Measurements from ENCODE around the gene COL18A1. TPM values are rescaled to one million over a fixed set of nuclear protein-coding genes. Genes with fewer than 3 reads are reported as not detected.

COL18A1 gene
- total and polyA plus RNA-seq, 4 donors, result 44.9 to 308 (median 232) TPM

GRCh38 chr21:45452696-45453307 lies 47.8 kb downstream of the COL18A1 start:
- Histone ChIP-seq H3K36me3 (ENCODE audit: control insufficient read depth in 4 of 4, insufficient read depth in 3 of 4, low read depth in 1 of 4, low read length in 3 of 4) (no peaks in the 10 kb centered on the region), H3K9me3 (ENCODE audit: control insufficient read depth in 4 of 4, low read length in 3 of 4) (no peaks in the 10 kb centered on the region), H3K27me3 (ENCODE audit: control insufficient read depth in 4 of 4, insufficient read depth in 4 of 4, low read length in 3 of 4) (no peaks in the 10 kb centered on the region), H3K9ac (ENCODE audit: low read depth in 1 of 2, low read length in 2 of 2) (no peak overlapping the region), H3K4me1 (ENCODE audit: control insufficient read depth in 4 of 4, insufficient read depth in 4 of 4, low read length in 3 of 4) (peaks cover 24 to 77% (median 61%) of the 10 kb centered on the region in 4 donors), H3K27ac (ENCODE audit: low read depth in 1 of 2, low read length in 2 of 2) (no peak overlapping the region), H3K4me3 (ENCODE audit: low read depth in 1 of 3, low read length in 3 of 3) (no peak overlapping the region)
- WGBS, result 96% methylated on average over 7 of the region's 7 CpGs
- no peak for DNase-seq (ENCODE audit: low spot score)
- TF ChIP-seq HNF4G (IDR thresholded peaks at IDR 0.05), result no peak

GRCh38 chr21:45453308-45453950 lies 48.5 kb downstream of the COL18A1 start:
- H3K27me3 ChIP-seq (ENCODE audit: control insufficient read depth in 4 of 4, insufficient read depth in 4 of 4, low read length in 3 of 4), result no peaks in the 10 kb centered on the region
- H3K36me3 ChIP-seq (ENCODE audit: control insufficient read depth in 4 of 4, insufficient read depth in 3 of 4, low read depth in 1 of 4, low read length in 3 of 4), result no peaks in the 10 kb centered on the region
- no peak for DNase-seq (ENCODE audit: low spot score)
- peaks cover 24 to 74% (median 60%) of the 10 kb centered on the region in 4 donors for H3K4me1 ChIP-seq (ENCODE audit: control insufficient read depth in 4 of 4, insufficient read depth in 4 of 4, low read length in 3 of 4)
- peak overlapping the region in 1 of 2 donors; percentile 36 for H3K9ac ChIP-seq (ENCODE audit: low read depth in 1 of 2, low read length in 2 of 2)
- WGBS, result 84% methylated on average over 13 of the region's 13 CpGs
- peak overlapping the region; percentile 64 to 77 for H3K27ac ChIP-seq (ENCODE audit: low read depth in 1 of 2, low read length in 2 of 2)
- H3K9me3 ChIP-seq (ENCODE audit: control insufficient read depth in 4 of 4, low read length in 3 of 4), result no peaks in the 10 kb centered on the region
- no peak overlapping the region for H3K4me3 ChIP-seq (ENCODE audit: low read depth in 1 of 3, low read length in 3 of 3)
- TF ChIP-seq JUND (IDR thresholded peaks at IDR 0.05), result no peak
- no peak for TF ChIP-seq RXRA (IDR thresholded peaks at IDR 0.05)
- TF ChIP-seq NR2F2 (IDR thresholded peaks at IDR 0.05), result no peak
- TF ChIP-seq HNF4G (IDR thresholded peaks at IDR 0.05), result no peak
- no peak for TF ChIP-seq MAX (IDR thresholded peaks at IDR 0.05)
- no peak for TF ChIP-seq HNF4A (conservative IDR thresholded peaks at IDR 0.05)
- no peak for TF ChIP-seq EGR1 (IDR thresholded peaks at IDR 0.05; ENCODE audit: low read depth in 2 of 2)
- TF ChIP-seq CTCF (IDR thresholded peaks at IDR 0.05; ENCODE audit: low read depth, low read length, missing input control), result no peak
- no peak for TF ChIP-seq REST (IDR thresholded peaks at IDR 0.05)
- no peak for TF ChIP-seq ATF3 (IDR thresholded peaks at IDR 0.05)
- TF ChIP-seq SP1 (IDR thresholded peaks at IDR 0.05), result no peak
- TF ChIP-seq TAF1 (conservative IDR thresholded peaks at IDR 0.05), result no peak
- no peak for TF ChIP-seq ZBTB33 (IDR thresholded peaks at IDR 0.05)
- TF ChIP-seq YY1 (IDR thresholded peaks at IDR 0.05), result no peak
- no peak for TF ChIP-seq FOXA1 (IDR thresholded peaks at IDR 0.05)

Measured in liver (tissue), 9 donors.